Stimulated activated naive CD8-positive, alpha-beta T cell treated with anti-CD3 and anti-CD28 coated beads, Interleukin-15, Interleukin-2, amounts not matched to agents 100 ng/mL and 50 ng/mL, for 24 hours (primary cell): Measurements from ENCODE around the gene TMC4.

Experiments used
- H3K27ac Mint-ChIP-seq: one replicate; pipeline ENCODE4 v1.8.0; 2021; ENCODE audit warnings: mild to moderate bottlenecking, mixed read lengths
- H3K27me3 Mint-ChIP-seq: one replicate; pipeline ENCODE4 v1.8.0; 2021; ENCODE audit warnings: mixed read lengths
- H3K36me3 Mint-ChIP-seq: one replicate; pipeline ENCODE4 v1.8.0; 2021; ENCODE audit warnings: low read depth, mixed read lengths
- H3K4me1 Mint-ChIP-seq: one replicate; pipeline ENCODE4 v1.8.0; 2021; ENCODE audit warnings: low read depth, mixed read lengths
- H3K4me3 Mint-ChIP-seq: one replicate; pipeline ENCODE4 v1.8.0; 2021; ENCODE audit warnings: mild to moderate bottlenecking, mixed read lengths
- H3K9me3 Mint-ChIP-seq: one replicate; pipeline ENCODE4 v1.8.0; 2021; ENCODE audit warnings: mixed read lengths

The TMC4 gene

DNA sequence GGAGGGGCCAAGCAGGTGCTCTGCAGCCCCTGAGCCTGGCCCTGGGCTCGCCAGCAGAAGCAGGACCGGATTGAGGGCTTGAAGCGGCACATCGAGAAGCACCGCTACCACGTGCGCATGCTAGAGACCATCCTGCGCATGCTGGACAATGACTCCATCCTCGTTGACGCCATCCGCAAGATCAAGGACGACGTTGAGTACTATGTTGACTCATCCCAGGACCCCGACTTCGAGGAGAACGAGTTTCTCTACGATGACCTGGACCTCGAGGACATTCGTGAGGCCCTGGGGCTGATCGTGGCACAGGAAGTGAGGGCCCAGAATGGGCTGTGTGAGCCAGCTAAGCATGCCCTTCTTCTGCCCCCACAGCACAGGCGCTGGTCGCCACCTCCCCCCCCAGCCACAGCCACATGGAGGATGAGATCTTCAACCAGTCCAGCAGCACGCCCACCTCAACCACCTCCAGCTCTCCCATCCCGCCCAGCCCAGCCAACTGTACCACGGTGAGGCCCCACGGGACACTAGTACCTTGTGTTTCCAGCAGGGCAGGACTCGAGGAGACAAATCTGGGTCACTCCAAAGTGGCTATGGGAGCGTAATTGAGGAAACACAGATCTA, 27.3 kb downstream of the TMC4 start:
- H3K27me3 Mint-ChIP-seq = no peaks in the 10 kb centered on the region
- no peak overlapping the region for H3K27ac Mint-ChIP-seq
- peaks cover 3% of the 10 kb centered on the region for H3K4me1 Mint-ChIP-seq
- H3K9me3 Mint-ChIP-seq = no peaks in the 10 kb centered on the region
- H3K4me3 Mint-ChIP-seq = no peak overlapping the region
- H3K36me3 Mint-ChIP-seq = peaks cover 60% of the 10 kb centered on the region

DNA sequence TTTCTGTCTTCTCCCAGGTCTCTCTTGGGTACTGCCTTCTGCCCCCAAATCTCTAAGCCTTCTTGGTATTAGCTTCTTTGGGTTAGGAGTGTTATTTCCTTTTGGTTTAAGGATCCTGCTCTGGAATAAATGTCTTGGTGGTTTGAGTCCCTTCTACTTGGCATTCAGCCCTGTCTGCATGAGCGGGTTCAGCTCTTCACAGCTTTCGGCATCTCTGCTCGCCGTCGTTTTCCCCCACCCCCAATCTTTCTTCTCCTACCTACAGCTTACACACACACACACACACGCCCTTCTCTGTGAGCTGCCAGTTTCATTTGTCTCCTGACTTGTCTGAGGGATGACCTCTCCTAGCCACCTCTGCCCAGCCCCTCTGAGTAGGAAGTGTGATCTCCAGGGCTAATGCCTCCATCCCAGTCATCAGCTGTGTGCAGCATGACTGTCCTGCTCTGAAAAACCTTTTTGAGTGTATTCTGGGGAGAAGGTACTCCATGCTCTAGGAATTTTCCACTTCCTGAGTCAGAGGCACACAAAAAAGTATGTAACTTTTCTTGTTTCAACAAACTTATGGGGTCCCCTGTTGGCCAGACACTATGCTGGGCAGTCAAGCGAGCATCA, 30.7 kb downstream of the TMC4 start:
- H3K36me3 Mint-ChIP-seq = peaks cover 40% of the 10 kb centered on the region
- no peak overlapping the region for H3K4me3 Mint-ChIP-seq
- H3K4me1 Mint-ChIP-seq = peaks cover 24% of the 10 kb centered on the region

DNA sequence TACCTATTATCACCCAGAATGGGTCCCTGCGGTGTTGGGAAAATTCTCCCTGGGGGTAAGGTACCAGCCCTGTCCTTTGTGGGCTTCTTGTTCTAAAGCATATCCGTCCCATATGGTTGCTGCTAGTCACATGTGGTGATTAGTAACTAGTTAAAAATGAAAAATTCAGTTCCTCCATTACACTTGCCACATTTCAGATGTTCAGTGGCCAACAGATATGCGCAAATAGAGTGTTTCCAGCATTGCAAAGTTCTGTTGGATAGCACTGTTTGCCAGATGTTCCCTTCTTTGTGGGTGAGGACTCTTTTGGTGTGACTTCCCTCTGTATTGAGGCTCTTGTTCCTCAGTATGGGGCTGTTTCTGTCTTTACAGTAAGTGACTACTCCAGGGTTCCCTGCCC, 31.6 kb downstream of the TMC4 start:
- Mint-ChIP-seq H3K27me3 (no peaks in the 10 kb centered on the region), H3K36me3 (peaks cover 32% of the 10 kb centered on the region), H3K9me3 (no peaks in the 10 kb centered on the region), H3K4me1 (peaks cover 30% of the 10 kb centered on the region), H3K4me3 (no peak overlapping the region), H3K27ac (peak overlapping the region; percentile 13)

More for the DNA sequence above, 30.7 kb downstream of the TMC4 start:
- no peaks in the 10 kb centered on the region for H3K27me3 Mint-ChIP-seq
- H3K27ac Mint-ChIP-seq = peak overlapping the region; percentile 13
- no peaks in the 10 kb centered on the region for H3K9me3 Mint-ChIP-seq

DNA sequence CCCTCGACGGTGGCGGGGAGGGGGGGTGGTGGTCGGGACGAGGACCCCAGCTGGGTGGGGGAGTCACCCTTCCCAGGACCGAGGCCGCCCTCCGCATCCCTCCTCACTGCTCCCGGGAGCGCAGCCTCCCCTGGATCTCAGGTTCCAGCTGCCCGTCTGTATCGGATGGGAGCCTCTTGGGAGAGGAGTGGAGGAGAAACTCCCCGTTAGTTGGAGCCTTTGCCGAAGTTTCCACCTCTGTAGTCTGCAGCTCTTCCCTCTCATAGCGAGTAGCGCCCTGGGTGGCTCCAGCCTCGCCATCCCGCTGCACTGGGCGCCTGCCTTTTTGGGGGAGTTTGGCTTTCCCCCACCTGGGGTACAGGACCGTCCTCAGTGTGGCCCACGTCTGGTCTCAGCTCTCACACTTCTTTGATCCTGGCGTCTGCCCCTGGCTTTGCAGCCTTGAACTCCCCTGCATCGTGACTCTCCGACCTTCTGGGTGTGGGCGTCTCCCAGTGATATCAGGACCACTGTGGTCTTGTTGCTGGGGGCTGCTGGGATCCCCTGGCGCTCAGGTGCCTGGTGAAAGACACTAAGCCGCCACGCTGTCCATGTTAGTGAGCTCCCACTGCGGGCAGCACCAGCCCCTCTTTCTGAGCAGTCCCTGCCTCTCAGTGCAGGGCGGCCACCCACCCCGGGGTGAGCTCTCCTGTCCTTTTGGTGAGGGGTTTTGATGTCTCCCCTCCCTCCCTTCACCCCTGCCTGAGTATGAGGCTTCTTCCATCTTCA, 34.3 kb downstream of the TMC4 start:
- Mint-ChIP-seq H3K9me3 (no peaks in the 10 kb centered on the region), H3K36me3 (peaks cover 16% of the 10 kb centered on the region), H3K4me3 (peak overlapping the region; percentile 89), H3K4me1 (peaks cover 37% of the 10 kb centered on the region), H3K27me3 (no peaks in the 10 kb centered on the region), H3K27ac (peak overlapping the region; percentile 97)

DNA sequence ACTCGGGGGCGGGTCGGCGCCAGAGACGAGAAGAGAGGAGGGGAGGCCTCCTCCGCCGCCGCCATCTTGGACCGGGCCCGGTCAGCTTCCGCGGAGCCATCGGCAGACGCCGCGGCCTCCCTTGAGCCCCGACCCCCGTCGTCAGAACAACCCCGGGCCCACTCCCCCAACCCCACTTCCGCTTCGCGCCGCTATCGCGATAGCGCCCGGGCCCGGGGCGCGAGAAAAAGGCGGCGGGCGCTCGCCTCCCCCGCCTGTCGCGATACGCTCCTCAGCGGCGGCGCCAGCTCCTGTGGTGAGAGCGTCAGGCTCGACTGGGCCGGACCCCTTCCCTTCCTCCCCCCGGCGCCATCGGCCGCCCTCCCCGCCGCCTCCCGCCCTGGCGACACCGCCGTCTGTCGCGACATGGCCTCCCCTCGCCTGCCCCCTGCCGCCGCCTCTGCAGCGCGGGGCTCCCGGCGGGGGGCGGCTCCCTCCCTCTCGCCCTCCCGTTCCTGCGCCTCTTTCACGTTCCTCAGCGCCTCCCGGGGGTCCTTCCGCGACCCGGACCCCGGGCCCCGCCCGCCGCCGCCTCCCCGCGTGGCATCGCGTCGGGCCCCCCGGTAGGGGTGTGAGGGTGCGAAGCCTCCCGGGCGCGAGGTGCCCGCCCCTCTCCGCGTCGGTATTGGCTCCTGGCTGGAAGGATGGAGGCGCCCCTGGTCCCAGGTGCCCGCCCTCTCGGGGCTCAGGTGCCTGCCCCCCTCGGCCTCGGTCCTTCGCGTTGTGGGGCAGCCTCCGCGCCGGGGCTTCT, 35.1 kb downstream of the TMC4 start, which contains the start of gene CNOT3:
Gene CNOT3, plus strand, starts transcription at position 64 of the 790 bp plus-strand sequence. CDS start 5,217 bp downstream, outside the sequence.
- peak within 1 kb of the TSS; percentile 89 for H3K4me3 Mint-ChIP-seq
- H3K27ac Mint-ChIP-seq = peak within 1 kb of the TSS; percentile 97
- H3K9me3 Mint-ChIP-seq = no peaks in the 10 kb centered on the region
- peaks cover 8% of the 10 kb centered on the region for H3K36me3 Mint-ChIP-seq
- H3K27me3 Mint-ChIP-seq = no peaks in the 10 kb centered on the region
- peaks cover 37% of the 10 kb centered on the region for H3K4me1 Mint-ChIP-seq

DNA sequence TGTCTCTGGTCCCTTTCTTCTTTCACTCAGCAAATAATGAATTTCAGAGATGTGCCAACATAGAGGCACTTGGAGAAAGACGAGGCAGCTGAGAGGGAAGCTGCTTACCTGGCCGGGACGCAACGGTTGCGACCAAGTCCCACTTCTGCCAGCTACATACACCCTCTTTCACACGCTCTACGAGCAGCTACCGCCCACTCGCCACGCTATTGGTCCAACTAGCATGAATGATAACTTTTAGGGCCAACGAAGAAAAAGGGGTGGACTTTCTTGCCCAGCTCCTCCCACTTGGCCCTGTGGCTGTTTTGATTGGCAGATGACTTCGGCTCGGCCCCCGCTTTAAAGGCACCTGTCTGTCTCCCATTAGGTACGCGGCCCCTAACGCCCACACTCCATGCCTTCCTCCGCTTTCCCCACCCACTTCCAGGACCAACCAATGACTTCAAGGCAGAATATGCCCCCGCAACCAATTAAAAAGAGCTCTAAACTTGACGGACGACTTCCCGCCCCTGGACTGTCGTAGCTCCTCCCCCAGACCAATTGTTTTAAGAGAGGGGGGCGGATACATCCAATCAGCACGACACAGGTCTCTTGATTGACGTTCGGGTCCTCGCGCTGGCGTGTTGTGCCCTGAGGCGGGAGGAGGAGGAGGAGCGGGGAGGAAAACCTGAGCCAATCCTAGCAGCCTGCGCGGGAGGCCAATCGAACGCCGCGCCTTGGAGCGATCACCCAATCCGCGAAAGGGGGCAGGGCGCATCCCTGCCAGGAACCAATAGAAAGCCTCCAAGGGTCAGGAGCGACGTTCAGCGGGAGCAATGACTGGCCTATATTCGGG, 35.9 kb downstream of the TMC4 start:
- Mint-ChIP-seq H3K27me3 (no peaks in the 10 kb centered on the region), H3K4me1 (peaks cover 37% of the 10 kb centered on the region), H3K9me3 (no peaks in the 10 kb centered on the region), H3K4me3 (peak overlapping the region; percentile 89), H3K36me3 (peaks cover 4% of the 10 kb centered on the region), H3K27ac (peak overlapping the region; percentile 83)

DNA sequence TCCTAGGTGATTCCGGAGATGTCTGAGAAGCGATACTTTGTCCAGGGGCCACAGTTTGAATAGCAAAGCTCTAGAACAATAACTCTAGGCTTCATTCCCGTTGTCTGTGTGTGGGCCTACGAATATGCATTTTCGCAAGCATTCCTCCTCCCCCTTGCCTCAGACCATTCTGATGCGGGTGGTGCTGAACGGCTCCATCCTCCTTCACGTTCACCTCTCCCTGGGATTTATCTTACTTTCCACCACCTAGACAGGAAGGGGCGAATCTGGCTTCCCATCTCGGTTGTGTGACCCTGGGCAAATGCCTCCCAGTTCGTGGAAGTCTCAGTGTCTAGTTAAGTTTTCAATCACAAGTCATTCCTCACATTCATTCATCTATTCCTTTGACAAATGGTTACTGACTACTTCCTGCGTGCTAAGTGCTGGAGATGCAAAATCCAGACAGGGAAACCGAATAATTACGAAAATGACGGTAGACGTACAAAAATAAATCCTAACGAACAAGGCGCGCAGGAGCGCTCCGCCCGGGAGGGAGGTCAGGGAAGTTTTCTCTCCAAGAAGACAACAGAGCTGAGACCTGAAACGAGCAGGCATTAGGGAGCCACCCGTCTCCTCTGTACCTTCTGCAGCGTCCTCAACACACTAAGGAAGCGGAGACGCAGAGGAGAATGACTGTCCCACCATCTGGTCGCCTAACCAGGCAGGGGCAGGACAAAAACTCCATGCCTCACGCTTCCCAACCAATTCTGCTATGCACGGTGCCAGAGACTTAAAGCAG, 36.7 kb downstream of the TMC4 start:
- Mint-ChIP-seq H3K36me3 (peaks cover 10% of the 10 kb centered on the region), H3K27ac (peak overlapping the region; percentile 83), H3K9me3 (no peaks in the 10 kb centered on the region), H3K27me3 (no peaks in the 10 kb centered on the region), H3K4me3 (peak overlapping the region; percentile 89), H3K4me1 (peaks cover 37% of the 10 kb centered on the region)

DNA sequence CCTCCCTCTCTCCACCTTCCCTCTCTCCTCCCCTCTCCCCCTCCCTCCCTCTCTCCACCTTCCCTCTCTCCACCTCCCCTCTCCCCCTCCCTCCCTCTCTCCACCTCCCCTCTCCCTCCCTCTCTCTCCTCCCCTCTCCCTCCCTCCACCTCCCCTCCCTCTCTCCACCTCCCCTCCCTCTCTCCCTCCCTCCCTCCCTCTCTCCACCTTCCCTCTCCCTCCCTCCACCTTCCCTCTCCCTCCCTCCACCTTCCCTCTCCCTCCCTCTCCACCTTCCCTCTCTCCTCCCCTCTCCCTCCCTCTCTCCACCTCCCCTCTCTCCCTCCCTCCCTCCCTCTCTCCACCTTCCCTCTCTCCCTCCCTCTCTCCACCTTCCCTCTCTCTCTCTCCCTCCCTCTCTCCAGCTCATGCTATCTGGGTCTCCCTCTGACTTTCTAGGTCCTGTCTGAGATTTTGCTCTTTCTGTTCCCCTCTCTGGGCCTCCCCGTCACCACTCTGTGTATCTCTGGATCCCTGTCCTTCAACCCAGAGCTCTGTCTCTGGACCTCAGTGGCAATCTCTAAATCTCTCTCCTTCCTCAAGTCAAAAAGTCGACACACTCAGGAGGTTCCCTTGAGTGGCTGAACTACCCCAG, 38.9 kb downstream of the TMC4 start:
- Mint-ChIP-seq H3K27ac (no peak overlapping the region), H3K9me3 (no peaks in the 10 kb centered on the region), H3K4me1 (peaks cover 19% of the 10 kb centered on the region), H3K27me3 (no peaks in the 10 kb centered on the region), H3K4me3 (no peak overlapping the region), H3K36me3 (peaks cover 12% of the 10 kb centered on the region)

DNA sequence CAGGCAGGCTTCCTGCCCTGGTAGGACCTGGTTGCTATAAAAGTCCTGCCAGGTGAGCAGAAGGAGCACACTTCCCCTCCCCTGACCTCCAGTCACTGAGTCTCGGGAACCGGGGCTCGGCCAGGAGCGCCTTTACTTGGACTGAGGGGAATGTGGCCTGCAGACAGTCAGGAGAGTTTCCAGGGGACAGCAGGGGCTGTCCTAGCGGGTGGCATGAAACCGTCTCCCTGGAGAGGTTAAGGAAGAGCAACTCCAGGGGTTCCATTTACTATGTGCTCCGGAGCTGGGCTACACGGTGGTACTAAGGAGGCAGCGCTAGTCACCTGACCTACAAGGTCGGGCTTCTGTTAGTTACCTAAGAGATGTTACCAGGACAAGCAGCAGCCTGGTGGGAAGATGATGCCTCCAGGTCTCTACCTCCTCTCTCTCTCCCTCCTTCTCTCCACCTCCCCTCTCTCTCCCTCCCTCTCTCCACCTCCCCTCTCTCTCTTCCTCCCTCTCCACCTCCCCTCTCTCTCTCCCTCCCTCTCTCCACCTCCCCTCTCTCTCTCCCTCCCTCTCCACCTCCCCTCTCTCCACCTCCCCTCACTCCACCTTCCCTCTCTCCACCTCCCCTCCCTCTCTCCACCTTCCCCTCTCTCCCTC, 39.5 kb downstream of the TMC4 start:
- Mint-ChIP-seq H3K4me1 (peaks cover 13% of the 10 kb centered on the region), H3K4me3 (no peak overlapping the region), H3K27me3 (no peaks in the 10 kb centered on the region), H3K9me3 (no peaks in the 10 kb centered on the region), H3K27ac (no peak overlapping the region), H3K36me3 (peaks cover 12% of the 10 kb centered on the region)

DNA sequence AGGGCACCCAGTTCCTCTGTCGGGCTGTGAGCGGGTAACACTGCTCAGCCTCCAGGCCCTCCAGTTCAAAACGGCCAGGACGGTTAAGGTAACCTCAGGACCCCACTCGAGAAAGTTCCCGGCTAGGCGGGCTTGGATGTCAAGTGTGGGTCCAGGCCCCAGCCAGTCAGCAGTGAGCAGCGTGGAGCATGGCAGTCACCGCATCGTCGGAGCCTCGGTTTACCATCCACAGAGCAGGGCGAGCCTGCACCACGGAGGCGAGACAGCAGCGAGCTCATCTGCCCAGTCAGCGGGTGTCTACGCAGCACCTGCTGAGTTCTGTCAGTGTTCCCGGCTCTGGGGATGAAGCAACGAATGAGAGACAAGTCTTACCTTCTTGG, 43.4 kb downstream of the TMC4 start:
- Mint-ChIP-seq H3K27ac (no peak overlapping the region), H3K27me3 (no peaks in the 10 kb centered on the region), H3K9me3 (no peaks in the 10 kb centered on the region), H3K36me3 (peaks cover 27% of the 10 kb centered on the region), H3K4me3 (no peak overlapping the region), H3K4me1 (no peaks in the 10 kb centered on the region)

DNA sequence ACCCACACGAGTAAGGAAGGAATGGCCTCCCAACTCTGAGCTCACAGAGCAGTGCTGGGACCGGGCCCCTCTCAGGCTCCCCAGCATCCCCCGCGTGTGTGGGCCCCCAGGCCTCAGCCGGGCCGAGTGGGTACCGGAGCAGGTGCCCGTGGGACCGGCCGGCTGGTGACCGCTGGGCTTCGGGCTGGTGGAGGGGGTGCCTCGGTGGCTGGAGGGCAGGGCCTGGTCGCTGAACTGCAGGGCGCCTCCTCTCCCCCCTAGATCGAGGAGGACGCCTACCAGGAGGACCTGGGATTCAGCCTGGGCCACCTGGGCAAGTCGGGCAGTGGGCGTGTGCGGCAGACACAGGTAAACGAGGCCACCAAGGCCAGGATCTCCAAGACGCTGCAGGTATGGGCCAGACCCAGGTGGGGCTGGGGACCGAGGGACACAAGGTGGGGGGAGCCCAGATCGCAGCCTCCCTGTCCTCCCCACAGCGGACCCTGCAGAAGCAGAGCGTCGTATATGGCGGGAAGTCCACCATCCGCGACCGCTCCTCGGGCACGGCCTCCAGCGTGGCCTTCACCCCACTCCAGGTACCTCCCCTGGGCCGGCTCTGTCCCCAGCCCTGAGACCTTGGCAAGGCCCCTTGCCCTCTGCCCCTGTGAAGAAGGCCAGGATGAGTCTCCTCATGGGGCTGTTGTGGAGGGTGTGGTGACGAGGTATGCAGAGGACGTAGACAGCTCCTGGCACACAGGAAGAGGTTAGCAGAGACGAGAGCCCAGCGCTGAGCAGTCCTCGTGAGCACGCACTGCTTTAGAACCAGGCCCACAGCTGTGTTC, 44.0 kb downstream of the TMC4 start:
- no peaks in the 10 kb centered on the region for H3K27me3 Mint-ChIP-seq
- no peak overlapping the region for H3K27ac Mint-ChIP-seq
- H3K4me1 Mint-ChIP-seq = no peaks in the 10 kb centered on the region
- no peaks in the 10 kb centered on the region for H3K9me3 Mint-ChIP-seq
- no peak overlapping the region for H3K4me3 Mint-ChIP-seq
- H3K36me3 Mint-ChIP-seq = peaks cover 29% of the 10 kb centered on the region

DNA sequence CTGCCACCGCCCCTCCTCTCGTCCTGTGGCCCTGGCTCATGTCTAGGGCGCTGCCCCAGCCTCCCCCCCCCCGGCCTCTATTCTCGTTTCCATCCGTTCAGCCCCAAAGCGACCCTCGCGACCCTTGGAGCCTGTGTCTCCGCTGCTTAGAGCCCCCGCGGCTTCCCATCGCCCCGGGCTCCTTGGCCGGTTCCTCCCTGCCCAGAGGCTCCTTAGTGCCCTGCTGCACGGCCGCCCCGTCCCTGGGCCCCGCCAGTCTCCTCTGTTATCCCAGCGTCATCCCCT, 44.6 kb downstream of the TMC4 start:
- no peaks in the 10 kb centered on the region for H3K27me3 Mint-ChIP-seq
- H3K27ac Mint-ChIP-seq = no peak overlapping the region
- H3K36me3 Mint-ChIP-seq = peaks cover 32% of the 10 kb centered on the region
- H3K9me3 Mint-ChIP-seq = no peaks in the 10 kb centered on the region
- H3K4me3 Mint-ChIP-seq = no peak overlapping the region
- no peaks in the 10 kb centered on the region for H3K4me1 Mint-ChIP-seq
